ENCODE measurements around the gene MCM5.
"Not testable (repeated sequence)": the region's sequence is repeated elsewhere in the genome, so short reads cannot be mapped to it uniquely, and the experiment has no call there.

Gene MCM5

GRCh38 chr22:35394810-35395563 is 5.0 kb upstream of the MCM5 start:
- H3K79me2 ChIP-seq (ENCODE audit: control insufficient read depth, insufficient read depth, low read length), result no peaks in the 10 kb centered on the region
- H2BK5ac ChIP-seq (ENCODE audit: low read length), result no peak overlapping the region
- no CpG with 5 or more reads among the region's 5 CpGs for WGBS (ENCODE audit: extremely low coverage, insufficient coverage, low lambda C conversion rate)
- DNase-seq, result no peak
- no peak overlapping the region for H3K4me3 ChIP-seq (ENCODE audit: low read length)
- no peak overlapping the region for H3K27ac ChIP-seq (ENCODE audit: low read depth, low read length)
- no peak overlapping the region for H3K9ac ChIP-seq (ENCODE audit: low read length)
- H4K8ac ChIP-seq (ENCODE audit: low read depth, low read length), result no peak overlapping the region
- no peak overlapping the region for H3K4ac ChIP-seq (ENCODE audit: low read depth, low read length)
- H3K56ac ChIP-seq (ENCODE audit: low read length), result no peak overlapping the region
- peaks cover 2% of the 10 kb centered on the region for H3K4me1 ChIP-seq (ENCODE audit: control insufficient read depth, low read depth, low read length)
- no peak overlapping the region for H2BK15ac ChIP-seq (replicated peaks; ENCODE audit: low read depth)
- no peak overlapping the region for H3K23ac ChIP-seq (ENCODE audit: low read length)
- no peak overlapping the region for H3K18ac ChIP-seq (ENCODE audit: low read length)
- no peak overlapping the region for H4K5ac ChIP-seq (ENCODE audit: low read length)
- no peaks in the 10 kb centered on the region for H3K36me3 ChIP-seq (ENCODE audit: control insufficient read depth, insufficient read depth, low read length)
- no peak overlapping the region for H2AK5ac ChIP-seq (ENCODE audit: low read length)
- no peak overlapping the region for H2BK120ac ChIP-seq (ENCODE audit: low read depth, low read length)
- no peak overlapping the region for H3K4me2 ChIP-seq (ENCODE audit: low read length)
- no peaks in the 10 kb centered on the region for H3K27me3 ChIP-seq (ENCODE audit: insufficient read depth, low read length, poor library complexity)
- no peaks in the 10 kb centered on the region for H3K79me1 ChIP-seq (ENCODE audit: low read length)

- not testable (repeated sequence) for H3K9ac ChIP-seq (ENCODE audit: low read length); DNase-seq; H2AK5ac ChIP-seq (ENCODE audit: low read length); H2BK120ac ChIP-seq (ENCODE audit: low read depth, low read length); H3K18ac ChIP-seq (ENCODE audit: low read length); H3K4me2 ChIP-seq (ENCODE audit: low read length); H3K79me1 ChIP-seq (ENCODE audit: low read length); H4K8ac ChIP-seq (ENCODE audit: low read depth, low read length); H3K4me3 ChIP-seq (ENCODE audit: low read length); H3K23ac ChIP-seq (ENCODE audit: low read length); H3K27ac ChIP-seq (ENCODE audit: low read depth, low read length); H3K36me3 ChIP-seq (ENCODE audit: control insufficient read depth, insufficient read depth, low read length); H2BK5ac ChIP-seq (ENCODE audit: low read length); H4K5ac ChIP-seq (ENCODE audit: low read length); H3K4ac ChIP-seq (ENCODE audit: low read depth, low read length); H3K27me3 ChIP-seq (ENCODE audit: insufficient read depth, low read length, poor library complexity); H3K56ac ChIP-seq (ENCODE audit: low read length); H2BK15ac ChIP-seq (replicated peaks; ENCODE audit: low read depth); H3K4me1 ChIP-seq (ENCODE audit: control insufficient read depth, low read depth, low read length)
- peaks cover 14% of the 10 kb centered on the region for H3K79me2 ChIP-seq (ENCODE audit: control insufficient read depth, insufficient read depth, low read length)
- no CpG with 5 or more reads among the region's 6 CpGs for WGBS (ENCODE audit: extremely low coverage, insufficient coverage, low lambda C conversion rate)
Observed at GRCh38 chr22:35396622-35397021, 3.3 kb upstream of the MCM5 start.

GRCh38 chr22:35397095-35397904 is 2.6 kb upstream of the MCM5 start:
- H3K18ac ChIP-seq (ENCODE audit: low read length), result no peak overlapping the region
- no peak overlapping the region for H3K27ac ChIP-seq (ENCODE audit: low read depth, low read length)
- WGBS (ENCODE audit: extremely low coverage, insufficient coverage, low lambda C conversion rate), result no CpG with 5 or more reads among the region's 13 CpGs
- H3K79me1 ChIP-seq (ENCODE audit: low read length), result no peaks in the 10 kb centered on the region
- H2AK5ac ChIP-seq (ENCODE audit: low read length), result no peak overlapping the region
- H2BK120ac ChIP-seq (ENCODE audit: low read depth, low read length), result no peak overlapping the region
- H3K27me3 ChIP-seq (ENCODE audit: insufficient read depth, low read length, poor library complexity), result no peaks in the 10 kb centered on the region
- no peak overlapping the region for H3K4me2 ChIP-seq (ENCODE audit: low read length)
- H3K4me3 ChIP-seq (ENCODE audit: low read length), result no peak overlapping the region
- H2BK5ac ChIP-seq (ENCODE audit: low read length), result no peak overlapping the region
- H3K4ac ChIP-seq (ENCODE audit: low read depth, low read length), result no peak overlapping the region
- H3K79me2 ChIP-seq (ENCODE audit: control insufficient read depth, insufficient read depth, low read length), result peaks cover 19% of the 10 kb centered on the region
- H3K36me3 ChIP-seq (ENCODE audit: control insufficient read depth, insufficient read depth, low read length), result no peaks in the 10 kb centered on the region
- H4K5ac ChIP-seq (ENCODE audit: low read length), result no peak overlapping the region
- no peak overlapping the region for H4K8ac ChIP-seq (ENCODE audit: low read depth, low read length)
- H3K9ac ChIP-seq (ENCODE audit: low read length), result no peak overlapping the region
- peaks cover 2% of the 10 kb centered on the region for H3K4me1 ChIP-seq (ENCODE audit: control insufficient read depth, low read depth, low read length)
- peak; percentile 58 for DNase-seq
- no peak overlapping the region for H2BK15ac ChIP-seq (replicated peaks; ENCODE audit: low read depth)
- peak overlapping the region; percentile 64 for H3K56ac ChIP-seq (ENCODE audit: low read length)
- H3K23ac ChIP-seq (ENCODE audit: low read length), result no peak overlapping the region

- DNase-seq, result no peak
- Histone ChIP-seq H2BK15ac (replicated peaks; ENCODE audit: low read depth) (no peak overlapping the region), H4K8ac (ENCODE audit: low read depth, low read length) (no peak overlapping the region), H3K4me1 (ENCODE audit: control insufficient read depth, low read depth, low read length) (peaks cover 5% of the 10 kb centered on the region), H3K23ac (ENCODE audit: low read length) (no peak overlapping the region), H4K5ac (ENCODE audit: low read length) (no peak overlapping the region), H2AK5ac (ENCODE audit: low read length) (no peak overlapping the region), H3K79me1 (ENCODE audit: low read length) (peaks cover 8% of the 10 kb centered on the region), H2BK120ac (ENCODE audit: low read depth, low read length) (no peak overlapping the region), H3K4ac (ENCODE audit: low read depth, low read length) (no peak overlapping the region), H3K36me3 (ENCODE audit: control insufficient read depth, insufficient read depth, low read length) (peaks cover 8% of the 10 kb centered on the region), H3K18ac (ENCODE audit: low read length) (no peak overlapping the region), H3K4me2 (ENCODE audit: low read length) (no peak overlapping the region), H3K56ac (ENCODE audit: low read length) (no peak overlapping the region), H3K27me3 (ENCODE audit: insufficient read depth, low read length, poor library complexity) (no peaks in the 10 kb centered on the region), H3K27ac (ENCODE audit: low read depth, low read length) (no peak overlapping the region), H3K79me2 (ENCODE audit: control insufficient read depth, insufficient read depth, low read length) (peaks cover 30% of the 10 kb centered on the region), H3K4me3 (ENCODE audit: low read length) (no peak overlapping the region), H2BK5ac (ENCODE audit: low read length) (no peak overlapping the region), H3K9ac (ENCODE audit: low read length) (no peak overlapping the region)
- no CpG with 5 or more reads among the region's 4 CpGs for WGBS (ENCODE audit: extremely low coverage, insufficient coverage, low lambda C conversion rate)
Observed at GRCh38 chr22:35398591-35398973, 1.4 kb upstream of the MCM5 start.

- Histone ChIP-seq H3K56ac (ENCODE audit: low read length) (peak overlapping the region; percentile 93), H3K27ac (ENCODE audit: low read depth, low read length) (peak overlapping the region; percentile 11), H2BK15ac (replicated peaks; ENCODE audit: low read depth) (peak overlapping the region; percentile 89), H3K4me1 (ENCODE audit: control insufficient read depth, low read depth, low read length) (peaks cover 5% of the 10 kb centered on the region), H3K4me2 (ENCODE audit: low read length) (peak overlapping the region; percentile 53), H4K5ac (ENCODE audit: low read length) (peak overlapping the region; percentile 92), H3K9ac (ENCODE audit: low read length) (peak overlapping the region; percentile 80), H4K8ac (ENCODE audit: low read depth, low read length) (peak overlapping the region; percentile 90), H2AK5ac (ENCODE audit: low read length) (peak overlapping the region; percentile 48), H3K18ac (ENCODE audit: low read length) (peak overlapping the region; percentile 88), H3K36me3 (ENCODE audit: control insufficient read depth, insufficient read depth, low read length) (peaks cover 8% of the 10 kb centered on the region), H3K79me2 (ENCODE audit: control insufficient read depth, insufficient read depth, low read length) (peaks cover 30% of the 10 kb centered on the region), H3K4me3 (ENCODE audit: low read length) (no peak overlapping the region), H3K79me1 (ENCODE audit: low read length) (peaks cover 8% of the 10 kb centered on the region), H3K27me3 (ENCODE audit: insufficient read depth, low read length, poor library complexity) (no peaks in the 10 kb centered on the region), H3K4ac (ENCODE audit: low read depth, low read length) (peak overlapping the region; percentile 91), H2BK120ac (ENCODE audit: low read depth, low read length) (peak overlapping the region; percentile 95), H3K23ac (ENCODE audit: low read length) (no peak overlapping the region), H2BK5ac (ENCODE audit: low read length) (peak overlapping the region; percentile 87)
- peak; percentile 23 for DNase-seq
- no CpG with 5 or more reads among the region's 24 CpGs for WGBS (ENCODE audit: extremely low coverage, insufficient coverage, low lambda C conversion rate)
Observed at GRCh38 chr22:35399114-35399677, 744 bp upstream of the MCM5 start.
